ENCODE data around the gene PARD6B. TPM values are rescaled to one million over a fixed set of nuclear protein-coding genes. Genes with fewer than 3 reads are reported as not detected.

The PARD6B gene
- total RNA-seq, 2 donors from 2014 or later = 19.8 to 38.4 TPM

GRCh38 chr20:50720026-50720425, 11.4 kb upstream of the PARD6B start:
- DNase-seq (no peak), ATAC-seq (no peak)
- intact Hi-C loops (cut with DNase I, micrococcal nuclease) = no loop called here

DNA sequence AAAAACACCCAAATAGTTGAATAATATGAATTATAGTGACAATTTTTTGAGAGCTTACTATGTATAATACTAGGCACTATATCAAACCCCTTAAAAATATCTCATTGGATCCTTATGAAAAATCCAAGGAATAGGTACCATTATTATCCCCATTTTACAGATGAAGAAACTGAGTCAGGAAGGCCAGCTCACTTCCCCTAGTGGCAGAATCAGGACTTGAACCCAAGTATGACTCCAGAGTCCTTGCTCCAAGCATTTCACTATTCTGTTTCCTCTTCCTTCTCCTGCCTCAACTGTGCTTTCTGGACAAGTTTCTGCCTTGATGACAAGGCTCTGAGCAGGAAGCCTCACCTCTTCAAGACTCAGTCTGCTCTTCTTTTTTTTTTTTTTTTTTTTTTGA, 10.8 kb upstream of the PARD6B start:
- DNase-seq (no peak), ATAC-seq (no peak)
- intact Hi-C loops (cut with DNase I, micrococcal nuclease) = no loop called here

- ATAC-seq (no peak), DNase-seq (no peak)
Observed at GRCh38 chr20:50721881-50722281, 9.5 kb upstream of the PARD6B start.

GRCh38 chr20:50722424-50723155, 8.8 kb upstream of the PARD6B start:
- no peak for ATAC-seq
- DNase-seq = no peak
- intact Hi-C loops (cut with DNase I, micrococcal nuclease) = no loop called here

More at GRCh38 chr20:50721881-50722281, 9.5 kb upstream of the PARD6B start:
- intact Hi-C loops (cut with DNase I, micrococcal nuclease) = no loop called here

DNA sequence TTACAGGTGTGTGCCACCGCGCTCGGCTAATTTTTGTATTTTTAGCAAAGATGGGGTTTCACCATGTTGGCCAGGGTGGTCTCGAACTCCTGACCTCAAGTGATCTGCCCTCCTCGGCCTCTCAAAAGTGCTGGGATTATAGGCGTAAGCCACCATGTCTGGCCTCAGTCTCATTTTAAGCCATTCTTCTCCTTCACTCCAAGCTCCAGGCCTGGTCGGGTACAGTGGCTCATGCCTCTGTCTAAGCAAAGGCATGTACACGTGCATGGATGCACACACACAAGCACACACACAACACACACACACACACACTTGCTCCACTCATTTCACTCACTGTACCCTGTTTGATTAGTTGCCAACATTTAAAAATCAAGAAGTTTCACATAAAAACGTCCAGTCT, 7.7 kb upstream of the PARD6B start:
- no peak for DNase-seq
- intact Hi-C loops (cut with DNase I, micrococcal nuclease) = no loop called here
- no peak for ATAC-seq

- intact Hi-C loops (cut with DNase I, micrococcal nuclease) = no loop called here
- DNase-seq (no peak), ATAC-seq (no peak)
Observed at GRCh38 chr20:50724112-50724725, 7.2 kb upstream of the PARD6B start.

DNA sequence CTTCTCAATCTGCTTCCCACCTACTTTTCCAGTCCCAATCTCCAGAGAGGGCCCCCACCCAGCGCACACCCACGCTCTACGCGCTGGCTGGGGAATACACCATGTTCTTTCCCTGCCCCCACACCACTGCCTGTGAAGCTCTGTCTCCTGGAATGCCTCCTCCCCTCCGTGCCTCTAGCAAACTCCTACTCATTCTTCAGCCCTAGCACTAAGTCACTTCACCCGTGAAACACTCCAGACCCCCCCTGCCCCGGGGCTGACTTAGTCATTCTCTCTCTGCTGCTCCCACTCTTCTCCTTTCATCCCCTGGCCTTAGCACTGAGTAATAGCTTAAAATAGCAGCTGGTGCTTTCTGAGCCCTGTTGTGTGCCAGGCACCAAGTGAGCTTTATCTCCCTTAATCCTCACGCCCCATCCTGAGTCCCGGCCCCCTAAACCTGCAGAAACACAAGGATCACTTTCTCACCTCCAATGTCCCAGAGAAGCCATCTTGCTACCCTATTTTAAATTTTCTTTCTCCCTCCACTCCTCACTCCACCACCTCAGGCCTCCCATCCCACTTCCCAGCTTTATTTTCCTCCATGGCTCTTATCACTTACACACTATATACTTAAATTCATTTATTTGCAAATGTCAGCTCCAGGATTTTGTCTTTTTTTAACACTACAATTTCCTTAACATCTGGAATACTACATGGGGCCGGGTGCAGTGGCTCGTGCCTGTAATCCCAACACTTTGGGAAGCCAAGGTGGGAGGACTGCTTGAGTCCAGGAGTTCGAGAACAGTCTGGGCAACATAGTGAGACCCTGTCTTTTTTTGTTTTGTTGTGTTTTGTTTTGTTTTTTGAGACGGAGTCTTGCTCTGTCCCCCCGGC, 6.3 kb upstream of the PARD6B start:
- intact Hi-C loops (cut with DNase I, micrococcal nuclease) = no loop called here
- DNase-seq (peak; percentile 34 to 58), ATAC-seq (no peak)

- DNase-seq = no peak
- no peak for ATAC-seq
- intact Hi-C loops (cut with DNase I, micrococcal nuclease) = no loop called here
Observed at GRCh38 chr20:50725724-50726005, 5.7 kb upstream of the PARD6B start.

- DNase-seq (no peak), ATAC-seq (no peak)
- intact Hi-C loops (cut with DNase I, micrococcal nuclease) = no loop called here
Observed at GRCh38 chr20:50726955-50727791, 4.2 kb upstream of the PARD6B start.

DNA sequence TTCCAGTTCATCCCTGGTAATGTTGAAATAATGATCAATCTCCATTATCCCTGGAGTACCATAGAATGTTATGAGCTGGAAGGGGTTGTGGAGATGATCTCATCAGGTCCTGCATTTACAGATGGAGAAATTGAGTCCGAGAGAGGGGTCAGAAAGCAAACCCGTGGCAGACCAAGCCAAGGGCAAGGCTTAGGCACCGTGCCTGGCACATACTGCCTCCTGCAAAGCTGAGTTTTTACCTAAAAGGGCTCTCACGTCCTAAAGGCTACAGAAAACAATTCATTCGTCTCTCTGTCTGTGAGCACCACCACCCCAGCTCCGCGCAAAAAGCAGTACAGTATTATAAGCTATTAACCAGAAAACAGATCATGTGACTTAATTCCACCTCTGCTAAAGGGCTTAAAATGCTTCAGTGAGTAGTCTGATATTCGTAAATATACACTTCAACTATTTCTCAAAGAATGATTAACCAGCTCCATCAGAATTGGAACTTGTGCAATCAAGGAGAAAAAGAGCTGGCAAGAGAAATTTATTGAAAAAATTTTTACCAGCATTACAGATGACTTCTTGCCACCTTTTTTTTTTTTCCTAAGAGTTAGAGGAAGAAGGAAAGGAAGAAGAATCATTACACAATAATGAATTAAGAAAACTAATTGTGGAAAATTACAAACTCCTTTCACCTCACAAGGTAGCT, 3.4 kb upstream of the PARD6B start:
- no peak for ATAC-seq
- DNase-seq = no peak

DNA sequence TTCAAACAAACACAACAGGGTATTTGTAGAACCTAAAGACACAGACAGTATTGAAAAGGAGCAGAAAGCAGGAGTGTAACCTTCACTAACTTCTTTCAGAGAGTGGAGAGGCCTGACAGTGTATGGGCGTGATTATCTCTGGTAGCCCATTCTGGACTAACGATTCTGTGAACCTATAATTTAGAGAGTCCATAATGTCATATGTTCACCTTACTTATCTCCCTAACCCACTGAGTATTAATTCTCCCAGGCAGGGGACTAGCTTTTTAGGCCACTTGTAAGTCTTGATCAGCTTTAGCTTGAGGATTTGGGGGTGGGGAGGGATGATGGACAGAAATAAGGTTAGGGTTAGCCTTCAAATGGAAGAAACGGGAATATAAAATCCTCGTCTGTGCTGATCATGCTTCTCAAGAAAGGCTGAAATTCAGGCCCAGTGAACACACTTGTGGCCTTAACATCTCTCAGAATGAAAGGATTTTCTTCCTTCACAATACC, 2.8 kb upstream of the PARD6B start:
- DNase-seq = no peak
- intact Hi-C loops (cut with DNase I, micrococcal nuclease) = no loop called here
- ATAC-seq = no peak

More for the DNA sequence above, 3.4 kb upstream of the PARD6B start:
- intact Hi-C loops (cut with DNase I, micrococcal nuclease) = no loop called here

GRCh38 chr20:50728981-50729874, 2.2 kb upstream of the PARD6B start:
- DNase-seq = peak; percentile 57 to 79
- ATAC-seq = peak; percentile 41
- intact Hi-C loops (cut with DNase I, micrococcal nuclease) = no loop called here

DNA sequence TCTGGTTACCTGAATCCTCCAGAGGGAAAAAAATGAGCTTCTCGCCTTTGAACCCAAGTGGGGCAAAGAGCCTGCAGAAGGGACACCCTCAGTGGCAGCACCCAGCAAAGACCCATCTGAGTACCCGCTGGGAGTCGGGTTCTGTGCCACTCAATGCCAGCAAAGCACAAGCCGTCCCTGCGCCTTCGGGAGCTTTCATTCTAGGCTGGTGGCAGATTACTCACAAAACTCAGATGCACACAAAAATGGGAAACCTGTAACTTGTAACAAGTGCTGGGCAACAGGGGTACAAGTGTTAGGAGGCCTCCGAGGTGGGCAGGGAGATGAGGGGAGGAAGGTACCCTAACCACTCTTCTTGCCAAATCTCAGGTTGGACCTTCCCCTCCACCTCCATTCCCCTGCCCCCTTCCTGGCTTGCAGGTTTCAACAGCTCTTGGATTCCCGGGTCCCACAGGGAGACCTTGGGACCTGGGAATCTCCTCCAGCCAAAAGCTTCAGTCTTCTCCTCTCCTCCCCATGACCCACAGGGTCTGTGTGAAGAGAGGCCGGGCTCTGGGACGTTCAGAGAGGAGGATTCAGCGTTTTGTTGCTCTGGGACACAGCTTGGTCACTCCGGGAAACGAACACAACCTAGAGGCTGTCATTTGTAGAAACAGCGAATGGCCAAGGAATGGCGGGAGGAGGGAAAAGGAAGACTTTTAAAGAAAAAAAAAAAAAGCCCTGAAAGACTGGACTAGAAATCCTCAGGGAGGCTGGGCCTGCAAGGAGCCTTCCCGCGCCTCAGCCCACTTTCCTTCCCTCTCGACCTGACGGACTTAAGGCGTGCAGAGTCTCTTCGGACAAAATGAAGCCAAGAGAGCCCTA, 1.2 kb upstream of the PARD6B start:
- ATAC-seq (no peak), DNase-seq (peak in 1 of 2 donors; percentile 33)
- intact Hi-C loops (cut with DNase I, micrococcal nuclease) = no loop called here

DNA sequence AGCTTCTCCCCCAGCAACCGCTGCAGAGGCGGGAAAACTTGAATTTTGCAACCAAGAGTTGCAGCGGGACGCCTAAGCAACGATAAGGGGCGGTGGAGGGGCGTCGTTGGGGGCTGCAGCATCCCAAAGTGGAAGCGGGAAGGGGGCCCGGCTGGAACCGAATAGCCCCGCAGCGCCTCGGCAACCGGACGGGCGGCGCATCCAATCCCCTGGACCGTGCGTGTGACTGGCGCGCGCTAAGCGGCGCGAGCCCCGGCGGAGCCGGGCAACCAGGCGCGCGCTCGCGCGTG, 670 bp upstream of the PARD6B start:
- intact Hi-C loops (cut with DNase I, micrococcal nuclease) = no loop called here

DNA sequence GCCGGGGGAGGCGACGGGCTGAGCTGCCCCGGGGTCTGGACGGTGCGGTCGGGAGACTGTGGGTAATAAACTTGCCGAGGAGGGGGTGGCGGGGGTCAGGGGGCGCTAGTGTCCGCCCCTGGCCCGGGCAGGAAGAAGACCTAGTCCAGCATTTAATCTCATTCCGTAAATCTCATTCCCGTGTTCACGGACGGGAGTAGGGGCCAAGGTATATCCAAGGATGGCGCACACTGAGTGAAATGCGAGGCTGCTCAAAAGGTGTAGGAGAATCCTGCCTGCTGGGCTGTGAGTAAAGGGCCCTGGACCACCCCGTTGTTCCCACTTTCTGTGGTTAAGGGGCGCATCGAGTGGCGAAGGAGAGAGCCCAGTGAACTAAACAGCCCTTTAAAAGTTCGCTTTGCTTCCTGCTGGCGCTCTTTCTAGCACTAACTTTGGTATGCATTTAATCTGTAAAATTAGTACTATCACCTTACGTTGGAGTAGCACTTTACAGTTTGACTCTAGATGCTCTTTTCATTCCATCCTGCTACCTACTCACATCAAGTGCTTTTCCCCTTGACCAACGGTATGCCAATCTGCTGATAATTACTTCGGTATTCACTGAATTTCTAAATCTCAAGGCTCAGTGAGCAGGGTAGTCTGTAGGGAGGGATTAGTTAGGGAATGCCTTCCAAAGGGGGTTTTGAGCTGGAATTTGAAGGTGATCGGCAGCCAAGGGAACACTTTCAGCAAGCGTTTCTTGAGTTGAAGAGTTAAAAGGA, 730 bp downstream of the PARD6B start:
- intact Hi-C loops (cut with DNase I, micrococcal nuclease) = no loop called here
- DNase-seq = no peak
- ATAC-seq = no peak

More for the DNA sequence above, 670 bp upstream of the PARD6B start:
- ATAC-seq = no peak
- no peak for DNase-seq

All from left colon (tissue), 2 donors.